IMR-90 (cell line): ENCODE data around the gene ALS2. TPM values are rescaled to one million over a fixed set of nuclear protein-coding genes. Genes with fewer than 3 reads are reported as not detected.

Source experiments
- ATAC-seq: fragments of 200-7000 bp; cut with Tn5 transposase; 2 replicates; pipeline ENCODE4 v1.9.1; 2020; ENCODE audit warnings: low read depth, mild to moderate bottlenecking, moderate library complexity
- BruUV-seq: library from RNA; stranded (reverse); fragments of 400-500 nt; replicated peaks from 2 replicates; lab custom pipeline; 2021; lab: Mats Ljungman, UMichigan
- CTCF ChIA-PET: fragments of 300-600 bp; formaldehyde crosslinking; extraction: SDS; loops from one replicate; lab custom pipeline; 2021; ENCODE audit warnings: antibody characterized with exemption; lab: Yijun Ruan, JAX
- POLR2A ChIA-PET: fragments of 300-600 bp; sonication (Branson Sonifier 250); formaldehyde crosslinking; loops from one replicate; lab custom pipeline; 2022; ENCODE audit warnings: antibody characterized with exemption; ENCODE audit not compliant: unreplicated experiment; lab: Charles Lee
- DNase-seq: peaks from one replicate; pipeline ENCODE4 v3.0.0; 2013
- H2AFZ ChIP-seq: replicated peaks from 2 replicates; pipeline ENCODE3; 2013; ENCODE audit warnings: low read length, mild to moderate bottlenecking; ENCODE audit not compliant: poor library complexity
- H2AK5ac ChIP-seq: 2 replicates; pipeline ENCODE4 v1.6.1; 2013; ENCODE audit warnings: low read depth, low read length, inconsistent platforms
- H2AK9ac ChIP-seq: replicated peaks from 2 replicates; pipeline ENCODE3; 2013; ENCODE audit warnings: mild to moderate bottlenecking, low read depth, low read length, moderate library complexity; ENCODE audit not compliant: poor library complexity
- H2BK120ac ChIP-seq: 2 replicates; pipeline ENCODE4 v1.6.1; 2013; ENCODE audit warnings: low read depth, low read length, inconsistent platforms
- H2BK15ac ChIP-seq: 3 replicates; pipeline ENCODE4 v1.6.1; 2013; ENCODE audit warnings: low read depth, low read length, inconsistent platforms
- H2BK20ac ChIP-seq: 2 replicates; pipeline ENCODE4 v1.6.1; 2013; ENCODE audit warnings: low read depth, mild to moderate bottlenecking, inconsistent platforms, low read length, moderate library complexity
- H2BK5ac ChIP-seq: 2 replicates; pipeline ENCODE4 v1.6.1; 2013; ENCODE audit warnings: mild to moderate bottlenecking, low read depth, low read length, inconsistent platforms; ENCODE audit not compliant: poor library complexity, severe bottlenecking
- H3K14ac ChIP-seq: replicated peaks from 2 replicates; pipeline ENCODE4 v1.6.1; 2013; ENCODE audit warnings: low read depth, low read length, inconsistent platforms
- H3K18ac ChIP-seq: 2 replicates; pipeline ENCODE4 v1.6.1; 2013; ENCODE audit warnings: low read depth, low read length, control low read depth
- H3K23ac ChIP-seq: 2 replicates; pipeline ENCODE4 v1.6.1; 2013; ENCODE audit warnings: low read depth, low read length, inconsistent platforms
- H3K27ac ChIP-seq: 2 replicates; pipeline ENCODE4 v1.5.1; 2013; ENCODE audit warnings: mild to moderate bottlenecking, control low read depth, low read length; ENCODE audit not compliant: insufficient read depth
- H3K27me3 ChIP-seq: 2 replicates; pipeline ENCODE4 v1.6.1; 2013; ENCODE audit warnings: low read length; ENCODE audit not compliant: control insufficient read depth, insufficient read depth
- H3K36me3 ChIP-seq: 2 replicates; pipeline ENCODE4 v1.6.1; 2013; ENCODE audit warnings: low read length, mixed read lengths; ENCODE audit not compliant: control insufficient read depth, insufficient read depth
- H3K4ac ChIP-seq: 2 replicates; pipeline ENCODE4 v1.6.1; 2013; ENCODE audit warnings: low read depth, low read length, inconsistent platforms
- H3K4me1 ChIP-seq: 2 replicates; pipeline ENCODE4 v1.6.1; 2013; ENCODE audit warnings: low read length, mixed read lengths; ENCODE audit not compliant: control insufficient read depth, insufficient read depth
- H3K4me2 ChIP-seq: 2 replicates; pipeline ENCODE4 v1.6.1; 2013; ENCODE audit warnings: low read depth, mild to moderate bottlenecking, control low read depth, low read length, moderate library complexity
- H3K4me3 ChIP-seq: 2 replicates; pipeline ENCODE4 v1.5.1; 2013; ENCODE audit warnings: low read depth, mild to moderate bottlenecking, control low read depth, low read length, moderate library complexity; ENCODE audit not compliant: insufficient read depth
- H3K56ac ChIP-seq: 2 replicates; pipeline ENCODE4 v1.6.1; 2013; ENCODE audit warnings: low read length, inconsistent platforms; ENCODE audit not compliant: insufficient read depth; ENCODE audit errors: extremely low read depth
- H3K79me1 ChIP-seq, 2 experiments: 2 replicates each; pipeline ENCODE4 v1.6.1; 2013; ENCODE audit warnings: low read length in 2 of 2, inconsistent platforms in 1 of 2, low read depth in 1 of 2
- H3K9ac ChIP-seq: 2 replicates; pipeline ENCODE4 v1.6.1; 2013; ENCODE audit warnings: low read depth, low read length, control low read depth
- H3K9me1 ChIP-seq: 2 replicates; pipeline ENCODE4 v1.6.1; 2013; ENCODE audit warnings: low read length, inconsistent platforms; ENCODE audit not compliant: insufficient read depth
- H3K9me3 ChIP-seq: 2 replicates; pipeline ENCODE4 v1.6.1; 2013; ENCODE audit warnings: low read length; ENCODE audit not compliant: control insufficient read depth, insufficient read depth
- H4K20me1 ChIP-seq: 2 replicates; pipeline ENCODE4 v1.6.1; 2013; ENCODE audit warnings: low read length, inconsistent platforms; ENCODE audit not compliant: insufficient read depth
- H4K5ac ChIP-seq: 2 replicates; pipeline ENCODE4 v1.6.1; 2013; ENCODE audit warnings: mild to moderate bottlenecking, low read depth, low read length, control low read depth
- H4K8ac ChIP-seq, 2 experiments: 2 replicates each; pipeline ENCODE4 v1.6.1; 2013; ENCODE audit warnings: low read depth in 2 of 2, low read length in 2 of 2, control low read depth in 1 of 2, inconsistent platforms in 1 of 2
- H4K91ac ChIP-seq: 2 replicates; pipeline ENCODE4 v1.6.1; 2013; ENCODE audit warnings: low read depth, low read length, inconsistent platforms; ENCODE audit not compliant: insufficient read depth
- CEBPB ChIP-seq: IDR thresholded peaks from 2 replicates; pipeline ENCODE4 v1.6.1; 2012; ENCODE audit warnings: low read depth, low read length, improper control_type of control experiment
- CHD1 ChIP-seq: IDR thresholded peaks from 2 replicates; pipeline ENCODE4 v1.6.1; 2012; ENCODE audit warnings: low read depth, low read length, improper control_type of control experiment
- MAFK ChIP-seq: IDR thresholded peaks from 2 replicates; pipeline ENCODE4 v1.6.1; 2012; ENCODE audit warnings: low read depth, low read length, improper control_type of control experiment
- MAZ ChIP-seq: IDR thresholded peaks from 2 replicates; pipeline ENCODE4 v1.6.1; 2012; ENCODE audit warnings: low read depth, mild to moderate bottlenecking, low read length, improper control_type of control experiment, moderate library complexity, borderline replicate concordance
- MXI1 ChIP-seq: IDR thresholded peaks from 2 replicates; pipeline ENCODE4 v1.6.1; 2012; ENCODE audit warnings: low read depth, mild to moderate bottlenecking, low read length, moderate library complexity, borderline replicate concordance
- NFE2L2 ChIP-seq: fragments of 150-350 bp; IDR thresholded peaks from 2 replicates; pipeline ENCODE4 v1.6.1; 2016; ENCODE audit warnings: low read depth, mild to moderate bottlenecking, low read length
- POLR2A ChIP-seq: IDR thresholded peaks from 2 replicates; pipeline ENCODE4 v1.6.1; 2012; ENCODE audit warnings: mild to moderate bottlenecking, low read depth, low read length
- RAD21 ChIP-seq: IDR thresholded peaks from 2 replicates; pipeline ENCODE4 v1.6.1; 2012; ENCODE audit warnings: low read length, improper control_type of control experiment
- RCOR1 ChIP-seq: IDR thresholded peaks from 2 replicates; pipeline ENCODE4 v1.6.1; 2012; ENCODE audit warnings: mild to moderate bottlenecking, low read length, improper control_type of control experiment; ENCODE audit not compliant: insufficient replicate concordance
- RFX5 ChIP-seq: IDR thresholded peaks from 2 replicates; pipeline ENCODE4 v1.8.0; 2012; ENCODE audit warnings: low read depth, mild to moderate bottlenecking, low read length, moderate library complexity
- SMC3 ChIP-seq: fragments of 150-350 bp; IDR thresholded peaks from 2 replicates; pipeline ENCODE4 v1.6.1; 2016; ENCODE audit warnings: low read depth, mild to moderate bottlenecking, antibody characterized with exemption, low read length, moderate library complexity
- WGBS, 2 experiments: methylation state at CpG; one replicate each; pipeline versions ENCODE4 v1.1.5 to v1.1.7; 2013; ENCODE audit warnings: missing lambda C conversion rate in 2 of 2; ENCODE audit not compliant: insufficient read length in 1 of 2; ENCODE audit errors: extremely low coverage in 2 of 2; 5-methylcytosine and 5-hydroxymethylcytosine counted together
- dilution Hi-C: fragments of 300-500 bp; cut with HindIII; formaldehyde crosslinking; loops from one replicate; pipeline ENCODE4 v1.14.3; 2018; ENCODE audit warnings: low sequenced_read_pairs; ENCODE audit not compliant: unreplicated experiment
- in situ Hi-C: fragments of 300-500 bp; cut with MboI; formaldehyde crosslinking; loops from 3 replicates; pipeline ENCODE4 v1.14.3; 2019; ENCODE audit warnings: low sequenced_read_pairs, inconsistent platforms, mixed read lengths
- intact Hi-C: fragments of 100-400 bp; cut with micrococcal nuclease; formaldehyde crosslinking; loops from 2 replicates; pipeline ENCODE4 v1.10.0; 2022
- polyA plus RNA-seq, 3 experiments: library from polyadenylated mRNA; depleted of rRNA; stranded (reverse); fragments of >200 nt; gene quantifications; 2 replicates each; pipeline ENCODE4 v1.2.3, GENCODE V29; 2012; ENCODE audit warnings: low replicate concordance in 1 of 3
- total RNA-seq: library from RNA; depleted of rRNA; stranded (reverse); fragments of >200 nt; gene quantifications from 2 replicates; pipeline ENCODE4 v1.2.3, GENCODE V29; 2012
- TF ChIP-seq, protein P1 (sequence below): conservative IDR thresholded peaks from 2 replicates; pipeline ENCODE4 v1.5.1; 2012; ENCODE audit warnings: mild to moderate bottlenecking, low read depth, low read length, improper control_type of control experiment
- TF ChIP-seq, protein P2 (sequence below): fragments of 150-350 bp; IDR thresholded peaks from 2 replicates; pipeline ENCODE4 v1.6.1; 2017; ENCODE audit warnings: mild to moderate bottlenecking, antibody characterized with exemption, low read length, low read depth
- TF ChIP-seq, protein P3 (sequence below): fragments of 150-350 bp; IDR thresholded peaks from 2 replicates; pipeline ENCODE4 v1.6.1; 2016; ENCODE audit warnings: low read depth, mild to moderate bottlenecking, low read length, moderate library complexity, borderline replicate concordance

ALS2 gene
- total and polyA plus RNA-seq, 2 of the 4 experiments (the other 2 are of a cell fraction): 14.4 to 42.3 TPM

DNA sequence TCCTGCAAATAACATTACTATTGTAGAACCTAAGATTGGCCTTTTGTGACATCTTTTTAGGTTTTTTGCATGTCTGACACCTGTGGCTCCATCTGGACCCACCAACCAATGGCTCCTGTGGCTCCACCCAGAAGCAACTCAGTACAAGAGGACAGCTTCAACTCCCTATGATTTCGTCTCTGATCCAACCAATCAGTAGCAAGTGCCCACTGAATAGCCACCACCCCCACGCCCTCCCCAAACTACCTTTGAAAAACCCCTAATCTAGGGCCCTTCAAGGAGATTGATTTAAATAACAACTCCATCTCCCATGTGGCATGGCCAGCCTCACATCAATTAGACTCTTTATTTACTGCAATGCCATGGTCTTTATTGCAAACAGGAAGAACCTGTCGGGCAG, 105.9 kb downstream of the ALS2 start:
- Histone ChIP-seq H3K9me1 (no peaks in the 10 kb centered on the region), H3K9ac (no peak overlapping the region), H4K8ac (no peak overlapping the region), H3K18ac (no peak overlapping the region), H3K79me1 (no peaks in the 10 kb centered on the region), H3K4ac (no peak overlapping the region), H3K36me3 (peaks cover 1% of the 10 kb centered on the region; the same call in 1 of the 2 replicates), H4K20me1 (no peaks in the 10 kb centered on the region), H2AK5ac (no peak overlapping the region), H3K27ac (no peak overlapping the region), H2AK9ac (no peak overlapping the region), H3K4me3 (no peak overlapping the region), H3K27me3 (no peaks in the 10 kb centered on the region), H3K23ac (no peak overlapping the region), H4K91ac (no peak overlapping the region), H3K56ac (no peak overlapping the region), H2BK15ac (no peak overlapping the region), H4K5ac (no peak overlapping the region), H2BK20ac (no peak overlapping the region), H2AFZ (no peak overlapping the region), H2BK5ac (no peak overlapping the region), H3K4me2 (no peak overlapping the region), H3K4me1 (no peaks in the 10 kb centered on the region), H3K9me3 (no peaks in the 10 kb centered on the region), H3K14ac (no peak overlapping the region), H2BK120ac (no peak overlapping the region)
- intact Hi-C loops: no loop called here
- BruUV-seq: no TSS peak
- POLR2A ChIA-PET: no interaction called here
- no peak for DNase-seq
- TF ChIP-seq RFX5 (no peak), POLR2A (no peak), MAZ (no peak), NFE2L2 (no peak), SMC3 (no peak), RAD21 (no peak), MXI1 (no peak), CEBPB (no peak), RCOR1 (no peak), MAFK (no peak), CHD1 (no peak)
- TF ChIP-seq, protein P1, sequence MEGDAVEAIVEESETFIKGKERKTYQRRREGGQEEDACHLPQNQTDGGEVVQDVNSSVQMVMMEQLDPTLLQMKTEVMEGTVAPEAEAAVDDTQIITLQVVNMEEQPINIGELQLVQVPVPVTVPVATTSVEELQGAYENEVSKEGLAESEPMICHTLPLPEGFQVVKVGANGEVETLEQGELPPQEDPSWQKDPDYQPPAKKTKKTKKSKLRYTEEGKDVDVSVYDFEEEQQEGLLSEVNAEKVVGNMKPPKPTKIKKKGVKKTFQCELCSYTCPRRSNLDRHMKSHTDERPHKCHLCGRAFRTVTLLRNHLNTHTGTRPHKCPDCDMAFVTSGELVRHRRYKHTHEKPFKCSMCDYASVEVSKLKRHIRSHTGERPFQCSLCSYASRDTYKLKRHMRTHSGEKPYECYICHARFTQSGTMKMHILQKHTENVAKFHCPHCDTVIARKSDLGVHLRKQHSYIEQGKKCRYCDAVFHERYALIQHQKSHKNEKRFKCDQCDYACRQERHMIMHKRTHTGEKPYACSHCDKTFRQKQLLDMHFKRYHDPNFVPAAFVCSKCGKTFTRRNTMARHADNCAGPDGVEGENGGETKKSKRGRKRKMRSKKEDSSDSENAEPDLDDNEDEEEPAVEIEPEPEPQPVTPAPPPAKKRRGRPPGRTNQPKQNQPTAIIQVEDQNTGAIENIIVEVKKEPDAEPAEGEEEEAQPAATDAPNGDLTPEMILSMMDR: no peak
- TF ChIP-seq, protein P2, sequence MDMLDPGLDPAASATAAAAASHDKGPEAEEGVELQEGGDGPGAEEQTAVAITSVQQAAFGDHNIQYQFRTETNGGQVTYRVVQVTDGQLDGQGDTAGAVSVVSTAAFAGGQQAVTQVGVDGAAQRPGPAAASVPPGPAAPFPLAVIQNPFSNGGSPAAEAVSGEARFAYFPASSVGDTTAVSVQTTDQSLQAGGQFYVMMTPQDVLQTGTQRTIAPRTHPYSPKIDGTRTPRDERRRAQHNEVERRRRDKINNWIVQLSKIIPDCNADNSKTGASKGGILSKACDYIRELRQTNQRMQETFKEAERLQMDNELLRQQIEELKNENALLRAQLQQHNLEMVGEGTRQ: no peak
- TF ChIP-seq, protein P3, sequence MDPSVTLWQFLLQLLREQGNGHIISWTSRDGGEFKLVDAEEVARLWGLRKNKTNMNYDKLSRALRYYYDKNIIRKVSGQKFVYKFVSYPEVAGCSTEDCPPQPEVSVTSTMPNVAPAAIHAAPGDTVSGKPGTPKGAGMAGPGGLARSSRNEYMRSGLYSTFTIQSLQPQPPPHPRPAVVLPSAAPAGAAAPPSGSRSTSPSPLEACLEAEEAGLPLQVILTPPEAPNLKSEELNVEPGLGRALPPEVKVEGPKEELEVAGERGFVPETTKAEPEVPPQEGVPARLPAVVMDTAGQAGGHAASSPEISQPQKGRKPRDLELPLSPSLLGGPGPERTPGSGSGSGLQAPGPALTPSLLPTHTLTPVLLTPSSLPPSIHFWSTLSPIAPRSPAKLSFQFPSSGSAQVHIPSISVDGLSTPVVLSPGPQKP: no peak
- ATAC-seq: no peak
- in situ Hi-C loops: no loop called here
- CTCF ChIA-PET: no interaction called here
- dilution Hi-C loops: no loop called here
- WGBS, 2 experiments: 72% methylated on average over 2 of the region's 3 CpGs; no CpG with 5 or more reads in 1 of the 2 experiments
